ENCODE results near the gene AFF3.

Gene AFF3

GRCh38 chr2:99886418-99886817 is 256.0 kb downstream of the AFF3 start:
- Histone ChIP-seq H3K27me3 (ENCODE audit: insufficient read depth, low read length) (no peaks in the 10 kb centered on the region), H3K4me3 (ENCODE audit: low read depth, low read length, poor library complexity, severe bottlenecking) (no peak overlapping the region), H2AFZ (ENCODE audit: low read length) (no peak overlapping the region), H3K79me2 (ENCODE audit: insufficient read depth, low read length) (no peaks in the 10 kb centered on the region), H3F3A (ENCODE audit: insufficient read depth, low read length) (no peaks in the 10 kb centered on the region; the same call in 1 of the 2 replicates), H3K9ac (ENCODE audit: low read length) (no peak overlapping the region), H3K9me3 (ENCODE audit: low read length) (no peaks in the 10 kb centered on the region), H3K36me3 (ENCODE audit: insufficient read depth, low read length) (peaks cover 27% of the 10 kb centered on the region; the same call in 1 of the 2 replicates), H3K27ac (ENCODE audit: low read depth, low read length, poor library complexity, severe bottlenecking) (no peak overlapping the region), H3K4me1 (ENCODE audit: insufficient read depth, low read length, severe bottlenecking) (peaks cover 49% of the 10 kb centered on the region), H3K9me2 (ENCODE audit: low read depth, low read length) (no peaks in the 10 kb centered on the region), H3K4me2 (ENCODE audit: low read length) (no peak overlapping the region), H4K20me1 (ENCODE audit: insufficient read depth, low read length) (no peaks in the 10 kb centered on the region)
- TF ChIP-seq CTCF (IDR thresholded peaks at IDR 0.05; ENCODE audit: low read length) (no peak), EZH2 (IDR thresholded peaks at IDR 0.05; ENCODE audit: borderline replicate concordance, low read length) (no peak)

- H3K9me2 ChIP-seq (ENCODE audit: low read depth, low read length), result no peaks in the 10 kb centered on the region
- H3K27ac ChIP-seq (ENCODE audit: low read depth, low read length, poor library complexity, severe bottlenecking), result no peak overlapping the region
- no peaks in the 10 kb centered on the region; the same call in 1 of the 2 replicates for H3F3A ChIP-seq (ENCODE audit: insufficient read depth, low read length)
- H3K4me2 ChIP-seq (ENCODE audit: low read length), result no peak overlapping the region
- TF ChIP-seq EZH2 (IDR thresholded peaks at IDR 0.05; ENCODE audit: borderline replicate concordance, low read length), result no peak
- TF ChIP-seq CTCF (IDR thresholded peaks at IDR 0.05; ENCODE audit: low read length), result no peak
- no peak overlapping the region for H3K9ac ChIP-seq (ENCODE audit: low read length)
- H3K4me1 ChIP-seq (ENCODE audit: insufficient read depth, low read length, severe bottlenecking), result peaks cover 80% of the 10 kb centered on the region
- H3K79me2 ChIP-seq (ENCODE audit: insufficient read depth, low read length), result 0 out of 2 replicates have a peak, but pooled peaks cover 9% of the 10 kb centered on the region
- H3K4me3 ChIP-seq (ENCODE audit: low read depth, low read length, poor library complexity, severe bottlenecking), result no peak overlapping the region
- H2AFZ ChIP-seq (ENCODE audit: low read length), result no peak overlapping the region
- H3K36me3 ChIP-seq (ENCODE audit: insufficient read depth, low read length), result peaks cover 14% of the 10 kb centered on the region; the same call in 1 of the 2 replicates
- no peaks in the 10 kb centered on the region for H3K27me3 ChIP-seq (ENCODE audit: insufficient read depth, low read length)
- H3K9me3 ChIP-seq (ENCODE audit: low read length), result no peaks in the 10 kb centered on the region
- H4K20me1 ChIP-seq (ENCODE audit: insufficient read depth, low read length), result no peaks in the 10 kb centered on the region
These were observed 259.0 kb downstream of the AFF3 start for GRCh38 chr2:99883358-99883757.

GRCh38 chr2:99881901-99882591 is 260.3 kb downstream of the AFF3 start:
- no peak for TF ChIP-seq CTCF (IDR thresholded peaks at IDR 0.05; ENCODE audit: low read length)
- TF ChIP-seq EZH2 (IDR thresholded peaks at IDR 0.05; ENCODE audit: borderline replicate concordance, low read length), result no peak
- Histone ChIP-seq H3F3A (ENCODE audit: insufficient read depth, low read length) (no peaks in the 10 kb centered on the region; the same call in 1 of the 2 replicates), H3K27me3 (ENCODE audit: insufficient read depth, low read length) (no peaks in the 10 kb centered on the region), H3K4me1 (ENCODE audit: insufficient read depth, low read length, severe bottlenecking) (peaks cover 90% of the 10 kb centered on the region), H4K20me1 (ENCODE audit: insufficient read depth, low read length) (no peaks in the 10 kb centered on the region), H3K79me2 (ENCODE audit: insufficient read depth, low read length) (0 out of 2 replicates have a peak, but pooled peaks cover 9% of the 10 kb centered on the region), H3K9ac (ENCODE audit: low read length) (no peak overlapping the region; the same call in 1 of the 2 replicates), H3K9me2 (ENCODE audit: low read depth, low read length) (no peaks in the 10 kb centered on the region), H2AFZ (ENCODE audit: low read length) (no peak overlapping the region), H3K4me3 (ENCODE audit: low read depth, low read length, poor library complexity, severe bottlenecking) (no peak overlapping the region), H3K27ac (ENCODE audit: low read depth, low read length, poor library complexity, severe bottlenecking) (peak overlapping the region; percentile 44), H3K36me3 (ENCODE audit: insufficient read depth, low read length) (peaks cover 15% of the 10 kb centered on the region; the same call in 1 of the 2 replicates), H3K9me3 (ENCODE audit: low read length) (no peaks in the 10 kb centered on the region), H3K4me2 (ENCODE audit: low read length) (peak overlapping the region; percentile 11; the same call in 1 of the 2 replicates)

Measured in OCI-LY1 (cell line).